NCI-H2196 (cell line): ENCODE data around the gene SLC22A16.
"Not testable (repeated sequence)": the region's sequence is repeated elsewhere in the genome, so short reads cannot be mapped to it uniquely, and the experiment has no call there.

Source experiments
- DNase-seq: peaks from one replicate; lab custom pipeline; 2025; ENCODE audit not compliant: unreplicated experiment; lab: John Stamatoyannopoulos, UW

The SLC22A16 gene

DNA sequence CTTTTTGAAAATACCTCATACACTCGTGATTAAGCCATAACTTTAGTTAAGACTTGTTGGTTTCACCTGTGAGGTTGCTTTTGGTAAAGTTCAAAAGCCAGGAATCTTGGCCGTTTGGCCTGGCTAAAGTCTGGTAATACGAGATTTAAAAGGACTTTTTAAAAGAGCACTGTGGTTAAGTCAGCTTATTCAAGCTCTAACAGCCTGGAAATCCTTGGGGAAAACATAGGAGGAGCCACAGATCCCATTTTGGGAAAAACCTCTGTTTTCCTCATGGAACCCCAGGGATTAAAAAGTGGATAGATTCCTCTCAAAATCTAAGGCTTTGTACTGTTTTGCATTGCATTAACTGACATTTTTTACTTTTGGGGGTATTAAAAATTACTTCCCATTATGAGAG lies 13.7 kb upstream of the SLC22A16 start:
- DNase-seq: no peak

GRCh38 chr6:110488606-110489190 lies 12.3 kb upstream of the SLC22A16 start:
- no peak for DNase-seq

DNA sequence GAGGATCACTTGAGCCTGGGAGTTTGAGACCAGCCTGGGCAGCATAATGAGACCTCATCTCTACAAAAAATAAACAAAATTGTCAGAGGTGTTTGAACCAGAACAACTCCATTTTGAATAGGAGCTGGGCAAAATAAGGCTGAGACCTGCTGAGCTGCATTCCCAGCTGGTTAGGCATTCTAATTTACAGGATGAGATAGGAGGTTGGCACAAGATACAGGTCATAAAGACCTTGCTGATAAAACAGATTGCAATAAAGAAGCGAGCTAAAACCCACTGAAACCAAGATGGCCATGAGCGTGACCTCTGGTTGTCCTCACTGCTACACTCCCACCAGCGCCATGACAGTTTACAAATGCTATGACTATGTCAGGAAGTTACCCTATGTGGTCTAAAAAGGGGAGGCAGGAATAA lies 11.6 kb upstream of the SLC22A16 start:
- DNase-seq: not testable (repeated sequence)

- no peak for DNase-seq
These were observed 10.3 kb upstream of the SLC22A16 start for GRCh38 chr6:110486756-110487155.

- DNase-seq: no peak
These were observed 9.1 kb upstream of the SLC22A16 start for GRCh38 chr6:110485491-110485890.

DNA sequence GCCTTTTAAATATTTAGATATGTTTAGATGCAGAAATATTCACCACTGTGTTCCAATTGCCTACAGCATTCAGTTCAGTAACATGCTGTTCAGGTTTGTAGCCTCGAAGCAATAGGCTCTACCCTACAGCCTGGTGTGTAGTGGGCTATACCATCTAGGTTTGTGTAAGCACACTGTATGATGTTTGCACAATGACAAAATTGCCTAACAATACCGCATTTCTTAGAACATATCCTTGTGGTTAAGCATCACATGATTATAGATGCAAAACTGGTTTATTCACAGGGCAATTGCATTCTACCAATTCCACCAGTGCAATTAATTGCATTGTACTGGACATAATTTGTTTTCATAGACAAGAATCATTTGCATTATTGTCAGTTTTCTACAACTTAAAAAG lies 7.9 kb upstream of the SLC22A16 start:
- DNase-seq: no peak

DNA sequence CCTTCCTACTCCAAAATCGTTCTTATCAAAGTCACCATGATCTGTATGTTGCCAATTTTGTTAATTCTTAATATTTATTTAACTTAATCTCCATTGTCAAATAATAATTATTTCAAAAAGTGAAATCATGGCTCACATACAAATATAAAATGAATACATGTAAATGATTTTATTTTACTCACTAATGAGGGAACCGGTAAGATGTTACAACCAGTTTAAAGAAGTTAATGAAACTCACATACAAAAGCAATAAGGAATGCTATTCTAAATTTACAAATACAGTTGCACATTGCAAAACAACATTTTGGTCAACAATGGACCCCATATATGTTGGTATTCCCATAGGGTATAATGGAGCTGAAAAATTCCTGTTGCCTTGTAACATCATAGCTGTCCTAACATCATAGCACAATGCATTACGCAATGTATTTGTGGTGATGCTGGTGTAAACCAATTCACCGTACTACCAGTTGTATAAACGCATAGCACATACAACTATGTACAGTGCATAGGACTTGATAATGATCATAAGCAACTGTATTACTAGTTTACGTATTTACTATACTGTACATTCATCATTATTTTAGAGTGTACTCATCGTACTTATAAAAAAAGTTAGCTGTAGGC lies 6.5 kb upstream of the SLC22A16 start:
- DNase-seq: no peak

DNA sequence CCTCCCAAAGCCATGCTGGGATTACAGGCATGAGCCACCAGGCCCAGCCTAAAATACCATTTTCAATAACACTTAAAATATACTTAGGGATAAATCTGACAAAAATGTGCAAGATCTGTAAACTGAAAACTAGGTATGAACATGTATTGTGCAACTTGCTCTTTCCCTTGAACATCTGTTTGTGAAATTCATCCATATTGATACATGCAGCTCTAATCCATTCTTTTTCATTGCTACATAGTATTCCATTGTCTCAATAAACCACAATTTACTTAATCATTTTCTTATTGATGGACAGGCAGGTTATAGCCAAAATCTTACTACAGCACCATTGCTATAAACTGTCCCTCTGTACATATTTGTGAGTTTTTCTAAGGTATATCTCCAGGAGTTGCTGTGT lies 4.7 kb upstream of the SLC22A16 start:
- DNase-seq: no peak

DNA sequence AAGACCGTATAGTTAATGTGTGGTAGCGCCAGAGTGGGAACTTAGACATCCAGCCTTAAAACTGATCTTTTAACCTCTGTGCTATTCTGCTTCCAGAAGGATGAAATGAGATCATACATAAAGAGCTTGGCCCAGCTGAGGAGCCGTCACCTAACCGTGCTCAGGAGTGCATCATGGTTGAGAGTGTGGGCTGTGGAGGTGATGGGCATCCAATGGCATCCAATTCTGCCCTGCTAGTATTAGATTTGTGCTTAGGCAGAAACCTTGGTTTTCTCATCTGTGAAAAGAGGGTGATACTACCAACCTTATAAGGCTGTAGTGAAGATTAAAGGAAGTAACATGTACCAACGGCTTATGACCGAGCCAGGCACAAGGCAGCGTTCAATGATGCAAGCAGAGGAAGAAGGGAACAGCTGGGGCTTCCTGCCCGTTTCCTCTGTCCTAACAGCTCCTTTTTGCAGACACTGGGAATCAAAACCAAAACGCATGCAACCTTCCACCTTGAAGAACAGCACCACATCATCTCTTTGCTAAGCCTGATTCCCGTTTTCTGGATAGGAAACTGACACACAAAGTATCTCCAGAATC lies 1.3 kb downstream of the SLC22A16 start:
- no peak for DNase-seq

DNA sequence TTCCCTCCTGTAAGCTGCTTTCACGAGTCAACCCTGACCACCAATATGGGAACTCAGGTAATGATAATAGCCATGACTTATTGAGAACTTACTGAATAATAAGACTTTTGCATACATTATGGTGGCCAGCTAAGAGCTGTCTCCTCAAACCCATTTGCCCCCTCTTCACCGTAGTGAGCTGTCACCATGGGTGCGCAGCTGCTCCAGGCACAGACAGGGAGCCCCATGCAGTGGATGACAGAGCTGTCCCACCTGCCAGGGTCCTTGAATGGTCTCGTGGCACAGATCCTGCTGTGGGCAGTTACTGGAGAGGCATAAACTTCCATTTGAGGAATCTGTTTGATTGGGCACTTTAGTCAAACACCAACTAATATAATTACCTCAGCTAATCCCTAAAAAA lies 1.9 kb downstream of the SLC22A16 start:
- DNase-seq: no peak

GRCh38 chr6:110472739-110473138 lies 3.7 kb downstream of the SLC22A16 start:
- no peak for DNase-seq

GRCh38 chr6:110471726-110472365 lies 4.6 kb downstream of the SLC22A16 start:
- no peak for DNase-seq

DNA sequence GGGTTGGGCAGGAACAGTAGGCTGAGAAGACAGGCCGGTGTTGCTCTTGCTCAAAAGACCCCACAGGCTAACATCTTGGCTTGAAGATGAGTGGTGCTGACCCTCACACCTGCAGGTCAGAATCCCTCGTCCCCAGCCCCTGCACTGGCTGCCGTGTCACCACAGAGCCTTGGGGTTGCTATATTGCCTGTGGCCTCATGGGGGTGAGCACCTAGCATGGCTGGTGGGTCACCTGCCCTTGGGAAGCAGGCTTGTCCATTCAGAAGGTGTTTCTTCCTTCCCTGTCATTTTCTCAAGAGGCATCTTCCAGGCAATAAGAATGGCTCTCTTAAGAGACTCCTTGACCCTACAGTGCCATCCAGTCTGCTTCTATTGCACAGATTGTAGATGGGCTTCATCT lies 7.7 kb downstream of the SLC22A16 start:
- no peak for DNase-seq

GRCh38 chr6:110467566-110468140 lies 8.8 kb downstream of the SLC22A16 start:
- DNase-seq: no peak

- no peak for DNase-seq
These were observed 13.4 kb downstream of the SLC22A16 start for GRCh38 chr6:110462884-110463481.

GRCh38 chr6:110461376-110461775 lies 15.0 kb downstream of the SLC22A16 start:
- no peak for DNase-seq

DNA sequence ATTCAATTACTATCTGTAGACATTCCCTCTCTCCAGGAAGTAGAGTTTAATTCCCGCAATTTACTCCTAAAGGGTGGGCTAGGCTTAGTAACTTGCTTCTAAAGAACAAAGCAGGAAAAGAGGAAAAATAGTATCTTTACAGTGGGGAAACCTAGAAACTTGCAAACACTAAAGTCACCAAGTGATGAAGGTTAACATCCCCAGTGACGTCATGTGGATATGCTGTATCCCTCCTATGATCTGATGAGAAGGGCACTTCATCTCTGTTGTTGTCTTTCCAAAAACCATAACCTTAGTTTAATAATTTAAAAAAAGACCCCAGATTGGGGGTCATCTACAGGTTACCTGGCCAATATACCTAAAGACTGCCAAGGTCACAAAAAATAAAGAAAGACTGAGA lies 17.3 kb downstream of the SLC22A16 start:
- DNase-seq: no peak

DNA sequence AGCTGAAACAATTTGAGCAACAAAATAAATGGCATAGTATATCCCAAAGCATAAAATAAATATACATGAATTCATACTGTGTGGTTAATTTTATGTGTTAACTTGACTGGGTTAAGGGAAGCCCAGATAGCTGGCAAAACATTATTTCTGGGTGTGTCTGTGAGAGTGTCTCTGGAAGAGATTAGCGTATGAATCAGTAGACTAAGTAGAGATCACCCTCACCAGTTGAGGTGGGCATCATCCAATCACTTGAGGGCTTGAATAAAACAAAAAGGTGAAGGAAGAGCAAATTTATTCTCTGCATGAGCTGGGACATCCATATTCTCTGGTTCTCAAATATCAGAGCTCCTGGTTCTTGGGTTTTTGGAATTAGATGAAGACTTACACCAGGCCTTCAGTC lies 17.9 kb downstream of the SLC22A16 start:
- no peak for DNase-seq

- DNase-seq: peak; percentile 12
These were observed 18.7 kb downstream of the SLC22A16 start for GRCh38 chr6:110457567-110458175.

DNA sequence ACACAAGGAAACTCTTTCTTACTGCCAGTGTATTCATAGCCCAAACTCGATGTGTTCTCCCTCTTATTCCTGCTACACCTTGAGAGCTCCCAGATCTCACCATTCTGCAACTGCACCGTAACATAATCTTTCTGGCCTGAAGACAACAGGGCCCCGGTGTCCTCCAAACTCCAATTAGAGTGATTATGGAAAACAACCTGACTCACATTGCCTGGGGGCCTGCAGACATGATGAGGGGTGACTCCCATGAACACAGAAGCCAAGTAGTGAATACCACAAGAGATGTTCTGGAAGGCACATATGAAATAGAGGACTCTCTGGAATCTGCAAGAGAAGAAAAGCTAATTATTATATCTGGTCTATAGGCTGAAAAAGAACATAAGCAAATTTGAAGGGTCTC lies 19.7 kb downstream of the SLC22A16 start:
- DNase-seq: no peak

- DNase-seq: no peak
These were observed 26.9 kb downstream of the SLC22A16 start for GRCh38 chr6:110449541-110449895.
